GM12878 (cell line): Measurements from ENCODE around the gene GNAO1.

Source experiments
- EP300 ChIP-seq, 2 experiments: fragments of 150-350 bp in 1 of 2; IDR thresholded peaks; 2 replicates each; pipeline ENCODE4 v1.6.1; 2011 to 2012; ENCODE audit warnings: low read depth in 2 of 2, low read length in 2 of 2, borderline replicate concordance in 1 of 2, improper control_type of control experiment in 1 of 2, inconsistent platforms in 1 of 2; ENCODE audit not compliant: control insufficient read depth in 1 of 2
- ESRRA ChIP-seq: IDR thresholded peaks from 2 replicates; pipeline ENCODE4 v1.6.1; 2012; ENCODE audit warnings: mild to moderate bottlenecking, low read length, improper control_type of control experiment

DNA sequence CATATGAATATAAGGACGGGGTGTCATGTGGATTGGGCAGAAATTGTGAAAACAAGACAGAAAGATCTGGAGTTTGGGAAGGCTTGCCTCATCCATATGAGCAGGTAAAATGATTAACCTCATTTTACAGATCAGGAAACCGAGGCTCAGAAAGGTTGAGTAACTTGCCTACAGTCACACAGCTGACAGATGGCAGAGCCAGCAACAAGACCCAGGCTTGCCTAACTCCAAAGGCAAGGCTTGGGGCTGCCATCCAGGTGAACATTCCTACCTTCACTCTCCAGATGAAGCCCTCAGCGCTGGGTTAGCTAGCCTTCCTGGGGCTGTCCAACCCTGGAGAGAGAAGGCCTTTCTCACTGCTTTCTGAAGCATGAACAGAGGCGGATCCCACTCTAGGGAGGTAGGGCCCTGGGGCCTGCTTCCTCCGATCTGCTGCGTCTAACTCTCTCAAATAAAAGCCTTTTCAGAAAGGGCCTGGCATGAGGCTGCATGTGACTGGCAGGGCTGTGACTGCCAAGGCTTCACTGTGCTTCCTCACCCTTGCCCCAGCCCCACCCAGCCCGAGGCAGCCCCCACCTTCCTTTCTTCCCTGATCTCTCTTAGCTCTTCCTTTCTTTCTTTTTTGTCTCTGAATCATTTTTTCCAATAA, 107.8 kb downstream of the GNAO1 start:
- no peak for TF ChIP-seq ESRRA
- TF ChIP-seq EP300 (IDR thresholded peaks at IDR 0.05; ENCODE audit: borderline replicate concordance in 1 of 2, control insufficient read depth in 1 of 2, low read depth in 2 of 2, low read length in 2 of 2), result no peak
